ENCODE data around the gene LAMA5. TPM values are rescaled to one million over a fixed set of nuclear protein-coding genes. Genes with fewer than 3 reads are reported as not detected.

The LAMA5 gene
- total RNA-seq, 2 experiments from 2014 or later: 53.3 to 162 TPM

- no peak overlapping the region for H3K4me3 ChIP-seq (ENCODE audit: low read depth, low read length, poor library complexity, severe bottlenecking)
- no peaks in the 10 kb centered on the region for H3K79me2 ChIP-seq (ENCODE audit: insufficient read depth, low read depth, low read length)
- intact Hi-C loops (cut with micrococcal nuclease; ENCODE audit: unreplicated experiment): no loop called here
- no peak for DNase-seq (ENCODE audit: low spot score)
- POLR2A ChIA-PET: no interaction called here
- no peaks in the 10 kb centered on the region for H3K9me2 ChIP-seq (ENCODE audit: insufficient read depth, low read length)
- H3K27ac ChIP-seq (ENCODE audit: low read depth, low read length, poor library complexity, severe bottlenecking): no peak overlapping the region
- no TSS peak for BruUV-seq (replicated peaks)
- no peak for TF ChIP-seq EZH2phosphoT487 (IDR thresholded peaks at IDR 0.05; ENCODE audit: borderline replicate concordance, low read depth, low read length)
- no peak for TF ChIP-seq CTCF (conservative IDR thresholded peaks at IDR 0.05; ENCODE audit: low read length)
- no peaks in the 10 kb centered on the region for H3K9me3 ChIP-seq (ENCODE audit: low read length)
- peaks cover 17% of the 10 kb centered on the region for H3K36me3 ChIP-seq (ENCODE audit: insufficient read depth, low read length)
- no peak overlapping the region for H2AFZ ChIP-seq (ENCODE audit: low read length)
- H3K4me1 ChIP-seq (ENCODE audit: insufficient read depth, low read length, poor library complexity, severe bottlenecking): no peaks in the 10 kb centered on the region
- no peaks in the 10 kb centered on the region for H4K20me1 ChIP-seq (ENCODE audit: insufficient read depth, low read length)
- no peak overlapping the region for H3K4me2 ChIP-seq (ENCODE audit: low read length)
- CTCF ChIA-PET (ENCODE audit: unreplicated experiment): no interaction called here
Observed at GRCh38 chr20:62396367-62397239, 29.5 kb upstream of the LAMA5 start.

- no peaks in the 10 kb centered on the region for H3K9me2 ChIP-seq (ENCODE audit: insufficient read depth, low read length)
- no peak overlapping the region for H3K4me2 ChIP-seq (ENCODE audit: low read length)
- H3K27ac ChIP-seq (ENCODE audit: low read depth, low read length, poor library complexity, severe bottlenecking): no peak overlapping the region
- CTCF ChIA-PET (ENCODE audit: unreplicated experiment): no interaction called here
- POLR2A ChIA-PET: no interaction called here
- DNase-seq (ENCODE audit: low spot score): no peak
- no peaks in the 10 kb centered on the region for H3K9me3 ChIP-seq (ENCODE audit: low read length)
- no TSS peak for BruUV-seq (replicated peaks)
- TF ChIP-seq EZH2phosphoT487 (IDR thresholded peaks at IDR 0.05; ENCODE audit: borderline replicate concordance, low read depth, low read length): no peak
- peak; percentile 70 for TF ChIP-seq CTCF (conservative IDR thresholded peaks at IDR 0.05; ENCODE audit: low read length)
- no peaks in the 10 kb centered on the region for H4K20me1 ChIP-seq (ENCODE audit: insufficient read depth, low read length)
- H3K79me2 ChIP-seq (ENCODE audit: insufficient read depth, low read depth, low read length): no peaks in the 10 kb centered on the region
- peaks cover 26% of the 10 kb centered on the region for H3K36me3 ChIP-seq (ENCODE audit: insufficient read depth, low read length)
- no peak overlapping the region for H3K4me3 ChIP-seq (ENCODE audit: low read depth, low read length, poor library complexity, severe bottlenecking)
- intact Hi-C loops (cut with micrococcal nuclease; ENCODE audit: unreplicated experiment): no loop called here
- H2AFZ ChIP-seq (ENCODE audit: low read length): no peak overlapping the region
- H3K4me1 ChIP-seq (ENCODE audit: insufficient read depth, low read length, poor library complexity, severe bottlenecking): no peaks in the 10 kb centered on the region
Observed at GRCh38 chr20:62395311-62396242, 28.5 kb upstream of the LAMA5 start.

Measured in OCI-LY7 (cell line).